EH (cell line): ENCODE data around the gene UBE2V1.

Source experiments
- DNase-seq: peaks from one replicate; pipeline ENCODE4 v3.0.0-alpha.2; 2015; ENCODE audit warnings: low read depth

UBE2V1 gene

GRCh38 chr20:50043573-50044352 is 69.2 kb downstream of the UBE2V1 start:
- peak; percentile 51 for DNase-seq

- no peak for DNase-seq
These were observed 70.3 kb downstream of the UBE2V1 start for GRCh38 chr20:50042370-50043313.

GRCh38 chr20:50041246-50041873 is 71.6 kb downstream of the UBE2V1 start:
- no peak for DNase-seq

- DNase-seq = no peak
These were observed 72.3 kb downstream of the UBE2V1 start for GRCh38 chr20:50040432-50041245.

- DNase-seq = peak; percentile 49
These were observed 73.1 kb downstream of the UBE2V1 start for GRCh38 chr20:50039706-50040431.

- DNase-seq = no peak
These were observed 74.4 kb downstream of the UBE2V1 start for GRCh38 chr20:50038574-50038991.

GRCh38 chr20:50038169-50038568 is 74.8 kb downstream of the UBE2V1 start:
- no peak for DNase-seq

- DNase-seq = no peak
These were observed 75.4 kb downstream of the UBE2V1 start for GRCh38 chr20:50037575-50037974.

- DNase-seq = no peak
These were observed 75.8 kb downstream of the UBE2V1 start for GRCh38 chr20:50037123-50037522.

GRCh38 chr20:50036703-50037102 is 76.2 kb downstream of the UBE2V1 start:
- DNase-seq = no peak

GRCh38 chr20:50034567-50035180 is 78.3 kb downstream of the UBE2V1 start:
- DNase-seq = peak; percentile 62

- DNase-seq = no peak
These were observed 79.8 kb downstream of the UBE2V1 start for GRCh38 chr20:50032955-50033666.
